HG03066 (cell line): ENCODE results near the gene ADAM12.

Source experiments
- ATAC-seq: cut with Tn5 transposase; IDR thresholded peaks from one replicate; pipeline ENCODE4 v1.9.1; 2021; ENCODE audit warnings: low read depth; ENCODE audit not compliant: unreplicated experiment

Gene ADAM12

GRCh38 chr10:126387931-126388911 is at the start of gene ADAM12:
ADAM12 (minus strand) TSS chr10:126388477; CDS start chr10:126388145, 332 bp downstream.
- ATAC-seq = no peak

DNA sequence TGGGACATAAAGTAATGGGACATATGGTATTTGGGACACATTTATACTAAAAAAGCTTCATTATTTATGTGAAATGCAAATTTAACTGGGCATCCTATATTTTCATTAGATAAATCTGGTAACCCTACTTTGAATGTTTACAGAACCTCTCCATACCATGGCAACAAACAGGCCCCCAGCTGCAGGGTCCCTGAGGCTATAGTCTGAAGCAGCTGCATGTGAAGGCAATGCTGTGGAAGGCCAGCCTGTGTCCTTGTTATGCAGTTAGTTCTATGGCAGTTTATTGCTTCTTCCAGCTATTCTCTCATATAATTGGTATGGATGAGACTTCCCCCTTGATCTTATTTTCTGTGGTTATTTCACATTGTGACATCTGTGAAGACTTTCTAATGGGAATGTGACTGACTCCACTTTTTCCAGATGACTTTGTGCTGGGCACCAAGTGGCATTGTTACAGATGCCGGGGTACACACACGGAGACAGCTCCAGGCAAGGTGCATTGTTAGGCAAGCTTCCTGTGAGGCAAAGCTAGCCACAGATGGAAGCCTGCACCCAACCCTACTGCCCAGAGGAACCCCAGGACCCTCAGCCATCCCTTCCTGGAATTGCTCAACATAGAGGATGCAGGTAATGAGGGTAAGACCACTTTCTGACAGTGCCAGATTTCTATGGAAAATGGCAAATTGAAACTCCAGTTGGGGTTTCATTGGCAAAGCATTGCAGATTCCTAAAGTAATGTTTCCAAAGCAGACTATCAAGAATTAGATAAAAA is 49.5 kb upstream of the ADAM12 start:
- ATAC-seq = no peak

DNA sequence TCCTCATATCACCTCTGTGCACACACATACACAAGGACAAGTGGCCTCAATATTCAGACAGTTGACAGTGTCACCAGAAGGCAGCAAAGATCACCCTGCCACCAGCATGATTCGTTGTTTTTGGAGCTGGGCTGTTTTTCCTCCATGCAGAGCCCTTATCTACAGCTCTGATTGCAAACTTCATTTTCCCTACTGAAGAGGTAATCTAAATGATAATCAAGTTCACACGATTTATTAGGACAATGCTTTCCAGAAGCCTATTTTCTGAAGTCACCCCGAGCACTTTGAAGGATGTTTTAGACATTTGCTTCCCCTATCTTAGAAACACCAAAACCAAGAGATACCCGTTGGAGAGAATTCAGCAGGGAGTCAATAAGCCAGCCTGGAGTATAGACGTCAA is 46.0 kb upstream of the ADAM12 start:
- ATAC-seq = no peak

- ATAC-seq = no peak
These were observed 45.1 kb upstream of the ADAM12 start for GRCh38 chr10:126433351-126433750.

DNA sequence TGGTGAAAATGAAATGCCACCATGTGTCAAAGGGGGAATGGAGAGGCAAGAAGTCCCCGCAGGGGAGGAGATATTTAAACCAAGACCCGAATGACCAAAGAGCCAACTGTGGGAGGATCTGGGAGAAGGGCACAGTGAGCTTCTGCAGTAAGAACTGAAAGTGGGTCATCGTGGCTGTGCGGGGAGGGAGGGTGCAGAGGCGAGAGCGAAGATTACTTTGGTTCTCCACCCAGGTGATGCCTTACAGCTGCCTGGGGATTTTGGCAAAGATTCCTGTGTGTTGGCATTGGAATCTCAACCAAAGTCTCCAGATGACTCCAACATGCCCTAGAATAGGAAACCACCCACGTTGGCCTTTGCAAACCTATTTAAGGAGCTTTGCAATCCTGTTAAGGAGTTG is 44.2 kb upstream of the ADAM12 start:
- no peak for ATAC-seq

DNA sequence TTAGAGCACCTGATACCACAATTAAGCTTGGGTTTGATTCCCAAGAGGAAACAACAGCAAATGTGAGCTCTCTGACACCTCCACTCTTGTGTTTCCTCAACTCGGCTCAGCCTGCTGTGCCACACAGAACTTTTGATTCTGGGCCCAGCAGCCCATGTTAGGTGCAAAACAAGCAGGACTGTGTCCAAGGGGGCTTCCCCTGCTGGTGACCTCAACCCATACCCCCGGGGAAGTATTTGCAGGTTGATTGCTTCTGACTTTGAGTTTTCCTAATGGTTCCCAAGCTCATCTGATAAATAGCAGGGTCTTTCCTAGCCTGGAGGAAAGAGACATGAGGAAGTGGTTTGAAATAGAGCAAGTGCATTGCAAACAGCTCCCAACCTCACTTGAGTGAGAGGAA is 43.5 kb upstream of the ADAM12 start:
- no peak for ATAC-seq

DNA sequence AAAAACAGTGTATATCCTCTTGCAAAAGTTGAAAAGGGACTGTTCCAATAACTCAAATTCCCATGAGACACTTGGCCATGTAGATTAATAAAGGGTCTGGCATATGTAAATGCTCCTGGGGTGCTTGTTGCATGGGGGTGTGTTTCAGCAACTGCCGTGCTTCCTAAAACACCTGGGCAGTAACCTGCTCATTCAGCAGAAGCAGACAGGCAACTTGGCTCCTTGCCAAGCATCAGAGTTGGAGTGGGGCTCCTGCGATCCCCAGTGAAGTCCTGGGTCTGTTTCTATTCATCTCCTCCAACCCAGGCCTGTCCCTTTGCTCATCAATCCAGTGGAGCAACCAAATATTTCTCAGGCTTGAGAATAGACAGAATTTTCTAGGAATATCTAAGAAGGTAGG is 42.2 kb upstream of the ADAM12 start:
- ATAC-seq = no peak

DNA sequence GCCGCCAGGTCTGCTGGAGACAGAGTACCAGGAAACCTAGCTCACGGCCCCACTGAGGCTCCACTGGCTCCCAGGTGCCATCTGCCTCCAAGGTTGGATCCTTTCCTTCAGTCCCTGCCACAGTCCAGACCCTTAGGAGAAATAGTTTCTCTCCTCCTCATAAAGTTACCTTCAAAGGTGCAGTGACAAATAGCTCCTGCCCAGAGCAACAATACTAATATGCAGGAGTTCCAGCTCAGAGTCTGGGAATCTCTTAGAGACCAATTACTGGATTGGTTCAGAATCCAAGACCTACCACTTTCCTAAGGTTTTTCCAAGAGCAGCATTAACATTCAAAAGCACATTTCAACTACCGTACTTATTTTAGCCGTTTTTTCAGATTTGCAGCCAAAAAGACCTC is 41.0 kb upstream of the ADAM12 start:
- ATAC-seq = no peak

- ATAC-seq = no peak
These were observed 37.3 kb upstream of the ADAM12 start for GRCh38 chr10:126425489-126426065.

GRCh38 chr10:126425032-126425431 is 36.8 kb upstream of the ADAM12 start:
- ATAC-seq = no peak

GRCh38 chr10:126423732-126424491 is 35.6 kb upstream of the ADAM12 start:
- ATAC-seq = no peak

DNA sequence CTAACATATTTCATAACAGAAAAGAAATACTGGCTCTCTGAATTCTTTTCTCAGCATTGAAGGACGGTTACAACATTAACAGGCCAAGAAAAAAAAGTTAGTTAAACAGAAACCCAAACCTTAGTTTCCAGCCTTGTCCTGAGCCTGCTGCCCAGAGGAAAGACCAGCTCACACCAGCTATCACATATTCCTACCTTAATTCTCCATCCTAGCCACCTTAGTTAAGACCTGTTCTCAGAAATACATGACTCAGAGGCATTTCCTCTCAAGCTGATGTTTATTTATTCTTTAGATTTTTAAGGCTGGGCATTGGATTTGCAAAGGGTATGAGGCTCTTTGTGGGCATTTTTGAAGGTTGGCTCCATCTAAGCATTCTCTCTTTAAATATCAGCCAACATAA is 34.3 kb upstream of the ADAM12 start:
- no peak for ATAC-seq

DNA sequence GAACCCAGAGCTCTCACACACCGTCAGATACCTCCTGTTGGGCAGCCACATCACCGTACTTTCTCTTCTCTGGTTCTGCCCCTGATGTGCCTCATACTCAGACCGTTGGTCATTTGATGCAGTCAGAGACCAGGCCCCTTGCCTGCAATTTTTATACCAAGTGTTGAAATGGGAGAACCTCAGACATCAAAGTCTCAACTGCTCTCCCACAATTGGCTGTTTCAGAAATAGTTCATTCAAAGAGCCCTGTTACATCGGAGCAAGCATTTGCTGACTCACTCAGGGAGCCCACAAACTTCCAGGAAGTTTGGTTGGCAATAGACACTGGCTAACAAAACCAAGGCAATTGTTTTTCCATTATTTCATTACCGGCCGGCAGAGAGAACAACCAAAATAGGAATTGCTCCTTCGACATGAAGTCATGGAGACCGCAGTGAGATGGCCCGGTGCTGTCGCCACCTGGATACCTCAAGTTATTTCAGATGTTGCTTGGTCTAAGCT is 33.5 kb upstream of the ADAM12 start:
- ATAC-seq = no peak

- ATAC-seq = no peak
These were observed 32.5 kb upstream of the ADAM12 start for GRCh38 chr10:126420567-126421300.

DNA sequence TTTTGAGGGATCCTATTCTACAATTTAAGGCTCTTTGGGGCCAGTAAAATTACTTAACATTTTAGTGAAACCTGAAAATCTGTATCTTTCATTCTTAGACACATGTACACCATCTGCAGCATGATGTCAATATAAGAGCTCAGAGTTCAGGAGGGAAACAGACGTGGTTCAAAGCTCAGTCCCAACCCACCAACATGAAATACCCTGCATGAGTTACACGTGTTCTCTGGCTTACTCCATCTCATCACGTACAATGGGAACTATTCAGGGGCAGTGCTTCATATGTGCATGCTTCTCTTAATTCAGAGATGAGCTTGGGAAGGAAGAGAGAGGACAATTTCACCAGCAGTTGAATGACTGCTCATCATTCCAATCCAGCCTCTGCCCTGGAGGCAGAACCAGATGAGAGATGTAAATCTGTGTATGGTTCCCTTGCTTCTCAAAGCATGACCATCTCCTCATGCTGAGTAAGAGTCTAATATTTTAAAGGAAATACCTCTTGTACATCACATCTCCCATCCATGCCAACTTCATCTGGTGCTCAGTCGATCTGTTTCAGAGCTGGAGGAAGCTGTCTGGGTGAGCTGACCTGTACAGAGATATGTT is 29.0 kb upstream of the ADAM12 start:
- no peak for ATAC-seq

DNA sequence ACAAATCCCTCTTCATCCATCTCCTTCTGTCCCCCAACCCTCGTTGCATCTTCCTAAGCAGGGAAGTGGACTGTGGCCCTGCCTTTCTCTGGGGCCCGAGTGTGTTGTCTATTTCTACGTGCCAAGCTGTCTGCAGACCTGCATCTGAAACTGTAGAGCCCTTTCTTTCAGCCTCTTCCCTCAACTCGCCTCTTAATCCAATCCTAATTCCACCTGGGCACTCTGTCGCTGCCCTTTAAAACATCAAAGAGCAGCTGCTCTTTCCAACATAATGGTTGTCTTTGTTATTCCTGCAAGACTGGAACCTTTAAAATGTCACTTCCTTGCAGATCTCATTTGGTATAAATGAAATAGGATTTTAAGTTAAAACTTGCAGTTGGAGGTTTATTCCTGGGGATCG is 21.5 kb upstream of the ADAM12 start:
- ATAC-seq = no peak

DNA sequence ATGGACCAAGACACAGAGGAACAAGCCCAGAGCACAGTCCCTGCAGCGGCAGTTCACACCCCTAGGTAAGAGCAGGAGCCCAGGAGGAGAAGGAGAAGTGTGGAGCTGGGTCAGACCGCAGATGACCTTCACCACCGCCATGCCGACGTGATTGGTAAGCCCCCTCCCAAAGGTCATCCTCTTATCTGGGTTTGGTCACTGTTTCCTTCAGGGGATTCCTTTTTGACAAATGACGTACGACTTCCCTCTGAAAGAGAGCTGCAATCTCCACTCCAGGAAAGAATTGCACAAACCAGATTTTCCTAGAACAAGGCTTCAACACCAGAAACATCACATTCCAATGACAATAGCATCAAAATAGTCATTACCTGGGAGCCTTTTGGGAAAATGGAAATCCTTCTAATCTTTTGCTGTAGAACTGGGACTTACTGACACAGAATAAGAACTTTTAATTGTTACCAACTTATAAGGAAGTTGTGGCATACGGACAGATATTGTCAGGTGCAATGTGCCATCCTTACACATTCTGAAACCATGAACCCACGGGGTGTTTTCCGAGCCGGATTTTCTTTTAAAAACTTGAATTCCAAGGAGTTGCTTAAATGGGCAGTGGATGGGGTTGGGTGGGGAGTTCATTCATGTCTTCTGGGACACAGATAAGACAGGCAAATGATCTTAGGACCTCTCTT is 20.8 kb upstream of the ADAM12 start:
- ATAC-seq = no peak

GRCh38 chr10:126407831-126408230 is 19.6 kb upstream of the ADAM12 start:
- no peak for ATAC-seq
